ENCODE measurements around the gene VAPA. TPM values are rescaled to one million over a fixed set of nuclear protein-coding genes. Genes with fewer than 3 reads are reported as not detected.

Gene VAPA
- polyA plus RNA-seq, 3 donors, result 106 to 393 (median 334) TPM

DNA sequence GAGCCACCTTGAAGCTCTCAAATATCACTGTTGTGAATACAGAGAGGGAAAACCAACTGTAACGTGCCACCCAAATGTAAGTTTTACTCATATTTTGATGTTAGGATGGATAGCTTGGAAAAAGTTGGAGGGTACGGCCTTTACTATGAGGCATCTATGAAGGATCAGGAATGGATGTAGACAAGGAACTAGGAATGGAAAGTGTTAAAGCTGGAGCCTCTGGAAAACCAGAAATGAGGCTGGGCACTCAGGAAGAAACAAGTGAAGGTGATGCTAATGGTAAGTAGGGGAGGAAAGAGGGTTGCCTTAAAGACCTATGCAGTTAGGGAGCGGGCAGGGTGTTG, 27.8 kb upstream of the VAPA start:
- no peaks in the 10 kb centered on the region for H3K9me3 ChIP-seq (replicated peaks in 1 of 2; ENCODE audit: control insufficient read depth in 1 of 2, insufficient read depth in 1 of 2, low read length in 2 of 2)
- no peak overlapping the region for H2AFZ ChIP-seq (ENCODE audit: insufficient read depth, low read depth, low read length, poor library complexity, severe bottlenecking)
- Mint-ChIP-seq H3K4me1 (peaks cover 6% of the 10 kb centered on the region), H3K9me3 (peaks cover 0 to 10% (median 2%) of the 10 kb centered on the region in 7 donors), H3K36me3 (no peaks in the 10 kb centered on the region), H3K27me3 (ENCODE audit: low read depth in 3 of 3) (peaks cover 0 to 8% (median 6%) of the 10 kb centered on the region in 3 donors), H3K4me3 (no peak overlapping the region), H3K27ac (no peak overlapping the region)
- no peaks in the 10 kb centered on the region for H4K20me1 ChIP-seq (ENCODE audit: insufficient read depth, low read length)
- peaks cover 0 to 4% of the 10 kb centered on the region in 2 donors for H3K4me1 ChIP-seq (ENCODE audit: control insufficient read depth in 1 of 2, insufficient read depth in 2 of 2, low read length in 2 of 2)
- 100% methylated on average over 1 of the region's 3 CpGs for WGBS (ENCODE audit: insufficient coverage)
- DNase-seq, result no peak
- no peak overlapping the region for H3K27ac ChIP-seq (ENCODE audit: low read depth in 1 of 2, low read length in 2 of 2)
- no peak overlapping the region for H3K4me3 ChIP-seq (replicated peaks in 1 of 3; ENCODE audit: low read depth in 2 of 3, low read length in 3 of 3)
- H3K9ac ChIP-seq (ENCODE audit: insufficient read depth, low read length, poor library complexity, severe bottlenecking), result no peak overlapping the region
- no peaks in the 10 kb centered on the region for H3K36me3 ChIP-seq (replicated peaks in 1 of 2; ENCODE audit: control insufficient read depth in 1 of 2, insufficient read depth in 2 of 2, low read length in 2 of 2)
- TF ChIP-seq, protein P1, sequence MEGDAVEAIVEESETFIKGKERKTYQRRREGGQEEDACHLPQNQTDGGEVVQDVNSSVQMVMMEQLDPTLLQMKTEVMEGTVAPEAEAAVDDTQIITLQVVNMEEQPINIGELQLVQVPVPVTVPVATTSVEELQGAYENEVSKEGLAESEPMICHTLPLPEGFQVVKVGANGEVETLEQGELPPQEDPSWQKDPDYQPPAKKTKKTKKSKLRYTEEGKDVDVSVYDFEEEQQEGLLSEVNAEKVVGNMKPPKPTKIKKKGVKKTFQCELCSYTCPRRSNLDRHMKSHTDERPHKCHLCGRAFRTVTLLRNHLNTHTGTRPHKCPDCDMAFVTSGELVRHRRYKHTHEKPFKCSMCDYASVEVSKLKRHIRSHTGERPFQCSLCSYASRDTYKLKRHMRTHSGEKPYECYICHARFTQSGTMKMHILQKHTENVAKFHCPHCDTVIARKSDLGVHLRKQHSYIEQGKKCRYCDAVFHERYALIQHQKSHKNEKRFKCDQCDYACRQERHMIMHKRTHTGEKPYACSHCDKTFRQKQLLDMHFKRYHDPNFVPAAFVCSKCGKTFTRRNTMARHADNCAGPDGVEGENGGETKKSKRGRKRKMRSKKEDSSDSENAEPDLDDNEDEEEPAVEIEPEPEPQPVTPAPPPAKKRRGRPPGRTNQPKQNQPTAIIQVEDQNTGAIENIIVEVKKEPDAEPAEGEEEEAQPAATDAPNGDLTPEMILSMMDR (IDR thresholded peaks at IDR 0.05), result no peak
- no peaks in the 10 kb centered on the region for H3K79me2 ChIP-seq (ENCODE audit: insufficient read depth, low read length)
- no peaks in the 10 kb centered on the region for H3K27me3 ChIP-seq (ENCODE audit: control insufficient read depth in 2 of 2, insufficient read depth in 2 of 2, low read length in 2 of 2)
- intact Hi-C loops (cut with micrococcal nuclease), result no loop called here
- H3K4me2 ChIP-seq (replicated peaks; ENCODE audit: extremely low read depth, low read length, poor library complexity, severe bottlenecking), result no peak overlapping the region

DNA sequence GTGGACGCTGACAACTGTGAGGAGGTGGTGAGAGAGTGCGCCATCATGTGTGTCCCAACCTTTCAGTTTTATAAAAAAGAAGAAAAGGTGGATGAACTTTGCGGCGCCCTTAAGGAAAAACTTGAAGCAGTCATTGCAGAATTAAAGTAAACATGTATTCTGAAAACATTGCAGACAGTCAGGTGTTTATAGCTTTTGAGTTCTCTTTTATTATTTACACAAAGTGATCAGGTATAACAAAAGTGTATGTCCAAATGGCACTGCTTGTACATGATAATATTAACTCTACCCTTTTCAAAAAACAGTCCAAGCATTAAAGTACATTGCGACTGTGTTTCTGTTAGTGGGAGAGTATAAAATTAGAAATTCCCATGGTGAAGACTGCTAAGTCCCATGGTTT, 25.8 kb upstream of the VAPA start:
- H3K27me3 Mint-ChIP-seq (ENCODE audit: low read depth in 3 of 3), result peaks cover 0 to 8% (median 6%) of the 10 kb centered on the region in 3 donors
- TF ChIP-seq, protein P1 (IDR thresholded peaks at IDR 0.05), result no peak
- intact Hi-C loops (cut with micrococcal nuclease), result no loop called here
- H3K4me1 ChIP-seq (ENCODE audit: control insufficient read depth in 1 of 2, insufficient read depth in 2 of 2, low read length in 2 of 2), result peaks cover 0 to 4% of the 10 kb centered on the region in 2 donors
- H3K9ac ChIP-seq (ENCODE audit: insufficient read depth, low read length, poor library complexity, severe bottlenecking), result no peak overlapping the region
- no peaks in the 10 kb centered on the region for H3K9me3 ChIP-seq (replicated peaks in 1 of 2; ENCODE audit: control insufficient read depth in 1 of 2, insufficient read depth in 1 of 2, low read length in 2 of 2)
- H3K27me3 ChIP-seq (ENCODE audit: control insufficient read depth in 2 of 2, insufficient read depth in 2 of 2, low read length in 2 of 2), result no peaks in the 10 kb centered on the region
- no peak overlapping the region for H3K4me3 ChIP-seq (replicated peaks in 1 of 3; ENCODE audit: low read depth in 2 of 3, low read length in 3 of 3)
- no peaks in the 10 kb centered on the region for H3K79me2 ChIP-seq (ENCODE audit: insufficient read depth, low read length)
- H3K4me2 ChIP-seq (replicated peaks; ENCODE audit: extremely low read depth, low read length, poor library complexity, severe bottlenecking), result no peak overlapping the region
- no peak overlapping the region for H3K27ac ChIP-seq (ENCODE audit: low read depth in 1 of 2, low read length in 2 of 2)
- peaks cover 0 to 10% (median 2%) of the 10 kb centered on the region in 7 donors for H3K9me3 Mint-ChIP-seq
- H3K36me3 ChIP-seq (replicated peaks in 1 of 2; ENCODE audit: control insufficient read depth in 1 of 2, insufficient read depth in 2 of 2, low read length in 2 of 2), result no peaks in the 10 kb centered on the region
- no peak for DNase-seq
- no peaks in the 10 kb centered on the region for H3K36me3 Mint-ChIP-seq
- no peak overlapping the region for H2AFZ ChIP-seq (ENCODE audit: insufficient read depth, low read depth, low read length, poor library complexity, severe bottlenecking)
- H3K27ac Mint-ChIP-seq, result no peak overlapping the region
- no peak overlapping the region for H3K4me3 Mint-ChIP-seq
- no peaks in the 10 kb centered on the region for H4K20me1 ChIP-seq (ENCODE audit: insufficient read depth, low read length)
- peaks cover 6% of the 10 kb centered on the region for H3K4me1 Mint-ChIP-seq
- WGBS (ENCODE audit: insufficient coverage), result no CpG with 5 or more reads among the region's 5 CpGs

Data from CD14-positive monocyte (primary cell).